ENCODE measurements around the gene GLIPR1L1.

The GLIPR1L1 gene

DNA sequence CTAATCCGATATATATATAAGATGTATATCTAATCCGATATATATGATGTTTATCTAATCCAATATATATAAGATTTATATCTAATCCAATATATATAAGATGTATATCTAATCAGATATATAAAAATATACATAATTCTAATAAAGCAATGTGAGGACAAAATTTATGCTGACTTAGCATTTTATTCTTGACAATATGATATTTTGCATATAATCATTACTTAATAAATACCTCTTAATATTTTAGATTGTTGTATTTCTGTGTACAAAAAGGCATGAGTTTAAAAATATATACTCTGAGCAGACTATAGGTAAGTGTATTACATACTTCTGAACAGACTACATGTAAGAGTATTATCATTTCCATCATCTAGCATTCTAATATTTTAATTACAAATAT lies 75.4 kb downstream of the GLIPR1L1 start:
- Histone ChIP-seq H3K36me3 (ENCODE audit: control insufficient read depth in 1 of 2, insufficient read depth in 2 of 2, low read depth in 1 of 2, low read length in 2 of 2) (no peaks in the 10 kb centered on the region), H3K9ac (ENCODE audit: low read length) (no peak overlapping the region), H4K91ac (ENCODE audit: low read length) (no peak overlapping the region), H2BK5ac (ENCODE audit: low read depth, low read length, poor library complexity, severe bottlenecking) (no peak overlapping the region), H3K14ac (ENCODE audit: low read length in 2 of 2) (no peak overlapping the region), H3K4me1 (ENCODE audit: control insufficient read depth, insufficient read depth, low read depth, low read length) (no peaks in the 10 kb centered on the region), H3K18ac (ENCODE audit: low read depth in 1 of 2, low read length in 2 of 2) (no peak overlapping the region), H2BK120ac (ENCODE audit: low read depth, low read length) (no peak overlapping the region), H3K9me3 (ENCODE audit: control insufficient read depth, low read length) (no peaks in the 10 kb centered on the region), H3K27me3 (ENCODE audit: control insufficient read depth in 1 of 2, insufficient read depth in 1 of 2, low read length in 2 of 2) (no peaks in the 10 kb centered on the region), H2AK5ac (ENCODE audit: low read length, severe bottlenecking) (no peak overlapping the region), H2BK15ac (ENCODE audit: low read depth, poor library complexity, severe bottlenecking) (no peak overlapping the region), H3K23ac (ENCODE audit: low read length in 2 of 2) (no peak overlapping the region), H2BK12ac (ENCODE audit: low read length in 2 of 2) (no peak overlapping the region), H2AFZ (ENCODE audit: low read depth, low read length) (no peak overlapping the region), H3K79me1 (replicated peaks; ENCODE audit: low read length, poor library complexity, severe bottlenecking) (no peaks in the 10 kb centered on the region), H3K27ac (ENCODE audit: low read length, poor library complexity, severe bottlenecking) (no peak overlapping the region), H3K4me2 (ENCODE audit: low read length, poor library complexity, severe bottlenecking) (no peak overlapping the region), H3K4me3 (ENCODE audit: insufficient read depth in 1 of 2, low read depth in 1 of 2, low read length in 2 of 2) (no peak overlapping the region), H4K8ac (ENCODE audit: low read length) (no peak overlapping the region), H3K4ac (ENCODE audit: low read depth in 1 of 2, low read length in 2 of 2) (no peak overlapping the region)
- no CpG with 5 or more reads among the region's 2 CpGs for WGBS
- no peak for DNase-seq

DNA sequence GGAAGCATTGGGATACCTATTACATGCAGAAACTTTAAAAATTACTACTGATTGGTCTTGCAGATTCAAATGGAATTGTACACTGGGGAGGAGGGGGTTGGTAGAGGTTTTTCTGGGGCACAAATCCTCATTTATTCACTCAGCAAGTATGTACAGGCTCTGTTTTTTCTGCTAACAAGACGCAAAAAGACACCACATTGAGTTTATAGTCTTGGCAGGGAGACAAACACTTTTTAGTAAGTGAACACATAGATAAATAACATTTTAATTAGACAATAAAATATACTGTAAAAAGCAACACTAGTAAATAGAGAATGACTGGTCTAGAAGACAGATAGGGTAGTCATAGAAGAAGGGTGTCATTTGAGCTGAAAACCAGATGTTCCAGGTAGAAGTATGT lies 80.2 kb downstream of the GLIPR1L1 start:
- Histone ChIP-seq H3K9ac (ENCODE audit: low read length) (no peak overlapping the region), H3K27ac (ENCODE audit: low read length, poor library complexity, severe bottlenecking) (no peak overlapping the region), H2BK15ac (ENCODE audit: low read depth, poor library complexity, severe bottlenecking) (no peak overlapping the region), H4K91ac (ENCODE audit: low read length) (no peak overlapping the region), H2BK120ac (ENCODE audit: low read depth, low read length) (no peak overlapping the region), H3K27me3 (ENCODE audit: control insufficient read depth in 1 of 2, insufficient read depth in 1 of 2, low read length in 2 of 2) (no peaks in the 10 kb centered on the region), H3K36me3 (ENCODE audit: control insufficient read depth in 1 of 2, insufficient read depth in 2 of 2, low read depth in 1 of 2, low read length in 2 of 2) (no peaks in the 10 kb centered on the region), H3K4me3 (ENCODE audit: insufficient read depth in 1 of 2, low read depth in 1 of 2, low read length in 2 of 2) (no peak overlapping the region), H2BK12ac (ENCODE audit: low read length in 2 of 2) (no peak overlapping the region), H4K8ac (ENCODE audit: low read length) (no peak overlapping the region), H3K4me2 (ENCODE audit: low read length, poor library complexity, severe bottlenecking) (no peak overlapping the region), H3K79me1 (replicated peaks; ENCODE audit: low read length, poor library complexity, severe bottlenecking) (no peaks in the 10 kb centered on the region), H3K23ac (ENCODE audit: low read length in 2 of 2) (no peak overlapping the region), H2AFZ (ENCODE audit: low read depth, low read length) (no peak overlapping the region), H3K18ac (ENCODE audit: low read depth in 1 of 2, low read length in 2 of 2) (no peak overlapping the region), H2BK5ac (ENCODE audit: low read depth, low read length, poor library complexity, severe bottlenecking) (no peak overlapping the region), H3K4me1 (ENCODE audit: control insufficient read depth, insufficient read depth, low read depth, low read length) (no peaks in the 10 kb centered on the region), H2AK5ac (ENCODE audit: low read length, severe bottlenecking) (no peak overlapping the region), H3K9me3 (ENCODE audit: control insufficient read depth, low read length) (no peaks in the 10 kb centered on the region), H3K4ac (ENCODE audit: low read depth in 1 of 2, low read length in 2 of 2) (no peak overlapping the region), H3K14ac (ENCODE audit: low read length in 2 of 2) (no peak overlapping the region)
- no CpG with 5 or more reads among the region's 1 CpG for WGBS
- DNase-seq, result no peak

DNA sequence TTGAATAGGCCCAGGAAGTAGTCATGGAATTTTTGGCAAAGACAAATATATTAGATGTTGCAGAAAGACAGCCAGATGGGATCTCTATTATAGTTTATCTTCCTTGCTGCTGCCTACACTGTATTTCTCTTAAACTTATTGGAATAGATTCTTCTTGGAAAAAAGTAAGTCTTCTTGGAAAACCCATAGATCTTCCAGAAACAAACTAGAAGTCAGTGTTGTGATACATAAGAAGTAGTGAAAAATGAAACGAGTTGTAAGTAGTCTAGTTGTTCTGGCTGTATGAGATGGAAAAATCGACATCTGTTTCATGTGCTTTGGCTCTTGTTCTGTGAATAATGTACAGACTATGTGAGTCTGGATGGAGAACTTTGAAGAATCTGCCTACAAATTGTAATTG lies 85.4 kb downstream of the GLIPR1L1 start:
- H3K9me3 ChIP-seq (ENCODE audit: control insufficient read depth, low read length), result peaks cover 3% of the 10 kb centered on the region
- H4K8ac ChIP-seq (ENCODE audit: low read length), result no peak overlapping the region
- DNase-seq, result no peak
- no peaks in the 10 kb centered on the region for H3K79me1 ChIP-seq (replicated peaks; ENCODE audit: low read length, poor library complexity, severe bottlenecking)
- H3K27me3 ChIP-seq (ENCODE audit: control insufficient read depth in 1 of 2, insufficient read depth in 1 of 2, low read length in 2 of 2), result no peaks in the 10 kb centered on the region
- H4K91ac ChIP-seq (ENCODE audit: low read length), result no peak overlapping the region
- no peak overlapping the region for H2AFZ ChIP-seq (ENCODE audit: low read depth, low read length)
- no peak overlapping the region for H3K4me2 ChIP-seq (ENCODE audit: low read length, poor library complexity, severe bottlenecking)
- WGBS, result 88% methylated on average over 2 of the region's 2 CpGs
- H3K14ac ChIP-seq (ENCODE audit: low read length in 2 of 2), result no peak overlapping the region
- H3K9ac ChIP-seq (ENCODE audit: low read length), result no peak overlapping the region
- H3K4me1 ChIP-seq (ENCODE audit: control insufficient read depth, insufficient read depth, low read depth, low read length), result no peaks in the 10 kb centered on the region
- H3K4ac ChIP-seq (ENCODE audit: low read depth in 1 of 2, low read length in 2 of 2), result no peak overlapping the region
- no peak overlapping the region for H3K4me3 ChIP-seq (ENCODE audit: insufficient read depth in 1 of 2, low read depth in 1 of 2, low read length in 2 of 2)
- no peaks in the 10 kb centered on the region for H3K36me3 ChIP-seq (ENCODE audit: control insufficient read depth in 1 of 2, insufficient read depth in 2 of 2, low read depth in 1 of 2, low read length in 2 of 2)
- H3K27ac ChIP-seq (ENCODE audit: low read length, poor library complexity, severe bottlenecking), result no peak overlapping the region
- no peak overlapping the region for H2BK15ac ChIP-seq (ENCODE audit: low read depth, poor library complexity, severe bottlenecking)
- H3K18ac ChIP-seq (ENCODE audit: low read depth in 1 of 2, low read length in 2 of 2), result no peak overlapping the region
- no peak overlapping the region for H2BK12ac ChIP-seq (ENCODE audit: low read length in 2 of 2)
- H3K23ac ChIP-seq (ENCODE audit: low read length in 2 of 2), result no peak overlapping the region
- H2BK120ac ChIP-seq (ENCODE audit: low read depth, low read length), result no peak overlapping the region
- H2AK5ac ChIP-seq (ENCODE audit: low read length, severe bottlenecking), result no peak overlapping the region
- no peak overlapping the region for H2BK5ac ChIP-seq (ENCODE audit: low read depth, low read length, poor library complexity, severe bottlenecking)
